Upper lobe of left lung (tissue), 6 donors: Measurements from ENCODE around the gene KCNJ3. TPM values are rescaled to one million over a fixed set of nuclear protein-coding genes. Genes with fewer than 3 reads are reported as not detected.

Source experiments
- ATAC-seq, 2 donors: fragments of 200-7000 bp; cut with Tn5 transposase; one replicate each; pipeline ENCODE4 v1.9.1; 2022; ENCODE audit warnings: mild to moderate bottlenecking in 2 of 2, moderate library complexity in 2 of 2; ENCODE audit not compliant: low FRiP score in 2 of 2
- DNase-seq, 2 donors: peaks; one replicate each; pipeline ENCODE4 v3.0.0-alpha.2; 2019 to 2020
- H3K27ac ChIP-seq, 4 donors: fragments of 200-600 bp; sonication (generic); one replicate each; pipeline ENCODE4 v1.5.1; 2016 to 2019
- H3K27me3 ChIP-seq, 4 donors: fragments of 200-600 bp; sonication (generic); one replicate each; pipeline ENCODE4 v1.5.1; 2017 to 2019
- H3K36me3 ChIP-seq, 4 donors: fragments of 200-600 bp; sonication (generic); one replicate each; pipeline ENCODE4 v1.5.1; 2016 to 2019
- H3K4me1 ChIP-seq, 4 donors: fragments of 200-600 bp; sonication (generic); one replicate each; pipeline ENCODE4 v1.5.1; 2018 to 2019
- H3K4me3 ChIP-seq, 4 donors: fragments of 200-600 bp; sonication (generic); one replicate each; pipeline ENCODE4 v1.5.1; 2017 to 2019; ENCODE audit warnings: mild to moderate bottlenecking in 2 of 4, moderate library complexity in 1 of 4
- H3K9me3 ChIP-seq, 4 donors: fragments of 200-600 bp; sonication (generic); one replicate each; pipeline ENCODE4 v1.5.1; 2018 to 2019
- EP300 ChIP-seq, 4 donors: sonication (generic); formaldehyde crosslinking; IDR thresholded peaks; one replicate each; pipeline ENCODE4 v1.5.1; 2017; ENCODE audit warnings: antibody characterized with exemption in 4 of 4, control low read depth in 2 of 4
- POLR2A ChIP-seq, 4 donors: fragments of 450-650 bp; IDR thresholded peaks; one replicate each; pipeline ENCODE4 v1.5.1; 2016 to 2017; ENCODE audit warnings: antibody characterized with exemption in 4 of 4, mild to moderate bottlenecking in 2 of 4
- POLR2AphosphoS5 ChIP-seq, 2 donors: sonication (generic); formaldehyde crosslinking; IDR thresholded peaks; one replicate each; pipeline ENCODE4 v1.5.1; 2017; ENCODE audit warnings: antibody characterized with exemption in 2 of 2
- WGBS, 2 donors: methylation state at CpG; one replicate each; pipeline ENCODE4 v1.1.5; 2017 to 2018; 5-methylcytosine and 5-hydroxymethylcytosine counted together
- total RNA-seq, 6 donors: library from RNA; depleted of rRNA in 4 of 6; stranded (reverse); fragments of >200 nt in 4 of 6; gene quantifications; one replicate each; pipeline versions ENCODE4 v1.1.0 to v1.2.1, GENCODE V29; 2016 to 2021
- TF ChIP-seq, protein P1 (sequence below), 6 experiments: fragments of 450-650 bp in 4 of 6; fragments of 200-600 bp in 2 of 6; sonication (generic) in 2 of 6; IDR thresholded peaks; one replicate each; pipeline ENCODE4 v1.5.1; 2016 to 2019; ENCODE audit warnings: antibody characterized with exemption in 6 of 6
- donor health status: DM: no; HTN: no; CAD: no; lungs with moderate emphysema.
- donor health status: DM: no; HTN: yes; CAD: no; lungs with severe emphysema.

Gene KCNJ3
- total RNA-seq, 6 donors from 2014 or later: not detected

DNA sequence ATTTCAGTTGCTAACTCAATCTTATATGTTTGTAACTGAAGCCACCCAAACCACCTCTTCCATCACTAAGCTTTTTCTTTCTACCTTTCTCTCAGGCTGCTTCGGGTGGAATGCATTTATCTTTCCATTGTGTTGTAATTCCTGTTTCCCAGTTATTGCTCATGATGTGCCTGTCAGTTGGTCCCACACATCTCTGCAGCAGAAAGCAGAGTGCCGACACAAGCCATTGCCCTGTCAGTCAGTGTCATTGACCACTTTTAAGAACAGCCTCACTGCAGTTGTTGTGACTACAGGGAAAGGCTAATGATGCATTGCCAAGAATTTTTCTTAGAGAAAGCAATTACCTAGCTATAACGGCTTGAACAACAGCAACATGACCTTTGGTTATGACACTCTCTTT is 24.8 kb upstream of the KCNJ3 start:
- WGBS, 2 donors: 75% methylated on average over 3 of the region's 3 CpGs
- no peak for DNase-seq
- H3K4me1 ChIP-seq: no peaks in the 10 kb centered on the region
- no peaks in the 10 kb centered on the region for H3K36me3 ChIP-seq
- no peak for TF ChIP-seq EP300 (IDR thresholded peaks at IDR 0.05)
- TF ChIP-seq, protein P1, sequence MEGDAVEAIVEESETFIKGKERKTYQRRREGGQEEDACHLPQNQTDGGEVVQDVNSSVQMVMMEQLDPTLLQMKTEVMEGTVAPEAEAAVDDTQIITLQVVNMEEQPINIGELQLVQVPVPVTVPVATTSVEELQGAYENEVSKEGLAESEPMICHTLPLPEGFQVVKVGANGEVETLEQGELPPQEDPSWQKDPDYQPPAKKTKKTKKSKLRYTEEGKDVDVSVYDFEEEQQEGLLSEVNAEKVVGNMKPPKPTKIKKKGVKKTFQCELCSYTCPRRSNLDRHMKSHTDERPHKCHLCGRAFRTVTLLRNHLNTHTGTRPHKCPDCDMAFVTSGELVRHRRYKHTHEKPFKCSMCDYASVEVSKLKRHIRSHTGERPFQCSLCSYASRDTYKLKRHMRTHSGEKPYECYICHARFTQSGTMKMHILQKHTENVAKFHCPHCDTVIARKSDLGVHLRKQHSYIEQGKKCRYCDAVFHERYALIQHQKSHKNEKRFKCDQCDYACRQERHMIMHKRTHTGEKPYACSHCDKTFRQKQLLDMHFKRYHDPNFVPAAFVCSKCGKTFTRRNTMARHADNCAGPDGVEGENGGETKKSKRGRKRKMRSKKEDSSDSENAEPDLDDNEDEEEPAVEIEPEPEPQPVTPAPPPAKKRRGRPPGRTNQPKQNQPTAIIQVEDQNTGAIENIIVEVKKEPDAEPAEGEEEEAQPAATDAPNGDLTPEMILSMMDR (IDR thresholded peaks at IDR 0.05): no peak
- TF ChIP-seq POLR2AphosphoS5 (IDR thresholded peaks at IDR 0.05): no peak
- no peak for TF ChIP-seq POLR2A (IDR thresholded peaks at IDR 0.05)
- ATAC-seq: no peak
- H3K27ac ChIP-seq: no peak overlapping the region
- no peaks in the 10 kb centered on the region for H3K9me3 ChIP-seq
- no peak overlapping the region for H3K4me3 ChIP-seq
- H3K27me3 ChIP-seq: no peaks in the 10 kb centered on the region

DNA sequence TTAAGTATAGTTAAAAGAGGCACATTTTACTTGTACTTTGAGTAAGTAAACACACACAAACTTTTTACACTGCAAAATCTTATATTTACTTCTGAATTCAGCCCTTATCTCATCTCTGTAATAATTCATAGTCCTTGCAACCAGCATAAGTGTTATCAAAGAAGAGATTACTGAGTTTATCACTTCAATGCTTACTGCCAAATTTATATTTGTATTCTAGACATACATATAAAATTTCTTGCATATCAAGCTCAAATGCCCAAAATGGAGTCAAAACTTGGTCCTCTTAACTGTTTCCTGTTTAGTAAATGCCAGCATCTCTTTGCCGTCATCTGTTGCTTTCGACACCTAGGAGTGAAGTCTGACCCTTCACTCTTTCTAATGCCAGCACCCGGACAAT is 21.1 kb upstream of the KCNJ3 start:
- 68 to 86% methylated on average over 3 of the region's 3 CpGs for WGBS, 2 donors
- H3K9me3 ChIP-seq: no peaks in the 10 kb centered on the region
- no peak for TF ChIP-seq POLR2AphosphoS5 (IDR thresholded peaks at IDR 0.05)
- TF ChIP-seq, protein P1 (IDR thresholded peaks at IDR 0.05): no peak
- TF ChIP-seq POLR2A (IDR thresholded peaks at IDR 0.05): no peak
- no peak for TF ChIP-seq EP300 (IDR thresholded peaks at IDR 0.05)
- no peak overlapping the region for H3K4me3 ChIP-seq
- DNase-seq (no peak), ATAC-seq (no peak)
- H3K36me3 ChIP-seq: no peaks in the 10 kb centered on the region
- no peaks in the 10 kb centered on the region for H3K4me1 ChIP-seq
- H3K27me3 ChIP-seq: no peaks in the 10 kb centered on the region
- H3K27ac ChIP-seq: no peak overlapping the region

DNA sequence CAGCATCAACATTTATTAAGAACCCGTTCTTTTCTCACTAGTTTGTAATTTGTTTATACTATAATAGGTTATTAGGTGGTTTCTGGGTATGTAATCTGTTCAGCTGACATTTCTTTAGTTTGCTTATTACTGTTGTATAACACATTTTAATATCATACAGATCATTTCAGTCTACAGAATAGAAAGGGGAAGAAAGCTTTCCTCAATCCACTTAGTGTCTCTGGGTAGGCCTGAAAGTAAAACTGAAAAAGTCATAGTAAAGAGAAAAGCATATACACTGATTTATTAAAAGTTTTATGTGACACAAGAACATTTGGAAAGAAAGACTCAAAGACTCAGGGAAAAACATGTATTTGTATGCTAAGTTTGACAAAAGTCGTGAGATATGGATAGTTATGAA is 16.8 kb upstream of the KCNJ3 start:
- ATAC-seq: no peak
- Histone ChIP-seq H3K4me3 (no peak overlapping the region), H3K36me3 (no peaks in the 10 kb centered on the region), H3K27ac (no peak overlapping the region), H3K9me3 (no peaks in the 10 kb centered on the region), H3K27me3 (no peaks in the 10 kb centered on the region), H3K4me1 (no peaks in the 10 kb centered on the region)
- 90% methylated on average over 2 of the region's 2 CpGs for WGBS, 2 donors
- no peak for DNase-seq
- TF ChIP-seq, protein P1 (IDR thresholded peaks at IDR 0.05): no peak
- no peak for TF ChIP-seq POLR2A (IDR thresholded peaks at IDR 0.05)

DNA sequence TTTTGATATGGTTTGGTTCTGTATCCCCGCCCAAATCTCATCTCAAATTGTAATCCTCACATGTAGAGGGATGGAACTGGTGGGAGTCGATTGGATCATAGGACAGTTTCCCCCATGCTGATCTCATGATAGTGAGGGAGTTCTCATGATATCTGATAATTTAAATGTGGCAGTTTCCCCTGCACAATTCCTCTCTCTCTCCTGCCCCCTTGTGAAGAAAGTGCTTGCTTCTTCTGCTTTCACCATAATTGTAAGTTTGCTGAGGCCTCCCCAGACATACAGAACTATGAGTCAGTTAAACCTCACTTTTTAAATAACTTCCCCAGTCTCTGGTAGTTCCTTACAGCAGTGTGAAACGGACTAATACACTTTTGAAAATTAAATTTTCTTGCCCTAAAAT is 12.3 kb upstream of the KCNJ3 start:
- TF ChIP-seq POLR2A (IDR thresholded peaks at IDR 0.05): no peak
- no peak for TF ChIP-seq POLR2AphosphoS5 (IDR thresholded peaks at IDR 0.05)
- TF ChIP-seq, protein P1 (IDR thresholded peaks at IDR 0.05): no peak
- TF ChIP-seq EP300 (IDR thresholded peaks at IDR 0.05): no peak
- no peaks in the 10 kb centered on the region for H3K4me1 ChIP-seq
- no peak overlapping the region for H3K27ac ChIP-seq
- WGBS, 2 donors: 61 to 84% methylated on average over 3 of the region's 3 CpGs
- H3K4me3 ChIP-seq: no peak overlapping the region
- DNase-seq (no peak), ATAC-seq (no peak)
- H3K27me3 ChIP-seq: no peaks in the 10 kb centered on the region
- no peaks in the 10 kb centered on the region for H3K9me3 ChIP-seq
- H3K36me3 ChIP-seq: no peaks in the 10 kb centered on the region

DNA sequence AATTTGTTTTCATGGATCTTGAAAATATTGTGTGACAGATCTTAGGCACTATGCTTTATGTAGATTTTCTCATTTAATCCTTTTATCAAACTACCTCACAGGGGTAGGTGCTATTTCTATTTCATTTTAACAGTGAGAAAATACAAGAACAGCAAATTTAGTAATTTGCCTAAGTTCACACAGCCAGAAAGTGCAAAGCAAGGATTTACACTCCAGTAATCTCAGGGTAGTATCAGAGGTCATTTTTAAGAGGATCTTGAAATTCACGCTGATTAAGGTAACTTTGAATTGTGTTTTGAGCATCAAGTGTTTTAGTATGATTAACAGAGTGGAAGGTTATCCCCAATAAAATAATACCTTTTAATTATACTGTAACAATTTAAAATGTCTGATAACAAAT is 10.1 kb upstream of the KCNJ3 start:
- no peak for ATAC-seq
- TF ChIP-seq POLR2AphosphoS5 (IDR thresholded peaks at IDR 0.05): no peak
- TF ChIP-seq EP300 (IDR thresholded peaks at IDR 0.05): no peak
- TF ChIP-seq POLR2A (IDR thresholded peaks at IDR 0.05): no peak
- TF ChIP-seq, protein P1 (IDR thresholded peaks at IDR 0.05): no peak
- Histone ChIP-seq H3K27ac (no peak overlapping the region), H3K4me1 (no peaks in the 10 kb centered on the region), H3K27me3 (no peaks in the 10 kb centered on the region), H3K36me3 (no peaks in the 10 kb centered on the region), H3K9me3 (no peaks in the 10 kb centered on the region), H3K4me3 (no peak overlapping the region)
- DNase-seq: no peak
- WGBS, 2 donors: 83 to 91% methylated on average over 1 of the region's 1 CpG
